ENCODE data around the gene CIC. TPM values are rescaled to one million over a fixed set of nuclear protein-coding genes. Genes with fewer than 3 reads are reported as not detected.

The CIC gene
- polyA plus RNA-seq, 3 donors = 0.62 to 42.2 (median 0.87) TPM

DNA sequence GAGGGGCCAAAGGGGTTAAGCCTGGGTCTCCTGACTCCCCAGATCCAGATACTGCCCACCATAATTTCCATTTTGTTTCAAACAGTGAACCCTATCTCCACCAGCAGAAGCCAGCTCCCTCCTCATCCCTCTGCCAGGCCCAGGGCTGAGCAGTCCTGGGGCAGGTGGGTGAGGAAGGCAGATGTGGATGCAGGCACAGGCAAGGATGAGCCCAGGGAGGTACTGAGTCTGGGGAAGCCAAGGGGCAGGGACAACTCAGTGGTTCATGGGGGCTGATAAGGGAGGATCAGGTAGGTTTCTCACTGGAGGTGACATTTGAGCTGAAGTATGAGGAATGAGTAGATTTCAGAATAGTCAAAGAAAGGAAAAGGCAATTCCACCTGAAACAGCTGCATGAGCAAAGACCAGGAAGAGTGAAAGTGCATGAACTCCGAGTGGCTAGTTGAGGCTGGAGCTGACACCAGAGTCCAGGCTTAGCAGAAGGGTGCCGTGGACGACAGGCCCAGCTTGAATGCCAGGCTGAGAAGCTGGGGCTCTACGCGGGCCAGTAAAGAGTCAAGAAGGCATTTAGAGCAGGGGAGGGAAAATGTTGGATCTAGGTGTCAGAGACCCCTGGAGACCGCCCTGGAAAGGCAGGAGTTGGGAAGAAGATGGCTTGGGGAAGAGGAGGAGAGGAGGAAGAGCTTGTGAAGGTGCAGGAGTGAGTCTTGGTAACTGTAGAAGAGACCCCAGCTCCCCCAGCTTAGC lies 10.3 kb downstream of the CIC start:
- TF ChIP-seq, protein P1, sequence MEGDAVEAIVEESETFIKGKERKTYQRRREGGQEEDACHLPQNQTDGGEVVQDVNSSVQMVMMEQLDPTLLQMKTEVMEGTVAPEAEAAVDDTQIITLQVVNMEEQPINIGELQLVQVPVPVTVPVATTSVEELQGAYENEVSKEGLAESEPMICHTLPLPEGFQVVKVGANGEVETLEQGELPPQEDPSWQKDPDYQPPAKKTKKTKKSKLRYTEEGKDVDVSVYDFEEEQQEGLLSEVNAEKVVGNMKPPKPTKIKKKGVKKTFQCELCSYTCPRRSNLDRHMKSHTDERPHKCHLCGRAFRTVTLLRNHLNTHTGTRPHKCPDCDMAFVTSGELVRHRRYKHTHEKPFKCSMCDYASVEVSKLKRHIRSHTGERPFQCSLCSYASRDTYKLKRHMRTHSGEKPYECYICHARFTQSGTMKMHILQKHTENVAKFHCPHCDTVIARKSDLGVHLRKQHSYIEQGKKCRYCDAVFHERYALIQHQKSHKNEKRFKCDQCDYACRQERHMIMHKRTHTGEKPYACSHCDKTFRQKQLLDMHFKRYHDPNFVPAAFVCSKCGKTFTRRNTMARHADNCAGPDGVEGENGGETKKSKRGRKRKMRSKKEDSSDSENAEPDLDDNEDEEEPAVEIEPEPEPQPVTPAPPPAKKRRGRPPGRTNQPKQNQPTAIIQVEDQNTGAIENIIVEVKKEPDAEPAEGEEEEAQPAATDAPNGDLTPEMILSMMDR (IDR thresholded peaks at IDR 0.05) = no peak
- peaks cover 63% of the 10 kb centered on the region for H4K20me1 ChIP-seq (ENCODE audit: insufficient read depth, low read length)
- no peaks in the 10 kb centered on the region for H3K27me3 ChIP-seq (ENCODE audit: control insufficient read depth in 2 of 2, insufficient read depth in 2 of 2, low read length in 2 of 2)
- 16% methylated on average over 6 of the region's 6 CpGs for WGBS (ENCODE audit: insufficient coverage)
- intact Hi-C loops (cut with micrococcal nuclease) = no loop called here
- peak overlapping the region; percentile 78 to 94 (median 86) for H3K4me3 ChIP-seq (replicated peaks in 1 of 3; ENCODE audit: low read depth in 2 of 3, low read length in 3 of 3)
- H3K36me3 ChIP-seq (replicated peaks in 1 of 2; ENCODE audit: control insufficient read depth in 1 of 2, insufficient read depth in 2 of 2, low read length in 2 of 2) = peaks cover 16 to 33% of the 10 kb centered on the region in 2 donors
- peaks cover 41% of the 10 kb centered on the region for H3K4me1 Mint-ChIP-seq
- no peaks in the 10 kb centered on the region for H3K9me3 ChIP-seq (replicated peaks in 1 of 2; ENCODE audit: control insufficient read depth in 1 of 2, insufficient read depth in 1 of 2, low read length in 2 of 2)
- H3K36me3 Mint-ChIP-seq = peaks cover 26 to 34% of the 10 kb centered on the region in 2 donors
- peaks cover 0 to 5% (median 2%) of the 10 kb centered on the region in 3 donors for H3K27me3 Mint-ChIP-seq (ENCODE audit: low read depth in 3 of 3)
- peak in 1 of 3 donors; percentile 4 for DNase-seq
- peak overlapping the region; percentile 31 to 91 (median 64) for H3K27ac Mint-ChIP-seq
- H3K79me2 ChIP-seq (ENCODE audit: insufficient read depth, low read length) = peaks cover 70% of the 10 kb centered on the region
- H3K4me2 ChIP-seq (replicated peaks; ENCODE audit: extremely low read depth, low read length, poor library complexity, severe bottlenecking) = peak overlapping the region; percentile 79
- H3K9ac ChIP-seq (ENCODE audit: insufficient read depth, low read length, poor library complexity, severe bottlenecking) = peak overlapping the region; percentile 64
- no peaks in the 10 kb centered on the region for H3K9me3 Mint-ChIP-seq
- H3K4me1 ChIP-seq (ENCODE audit: control insufficient read depth in 1 of 2, insufficient read depth in 2 of 2, low read length in 2 of 2) = peaks cover 45 to 75% of the 10 kb centered on the region in 2 donors
- peak overlapping the region; percentile 1 to 58 for H3K27ac ChIP-seq (ENCODE audit: low read depth in 1 of 2, low read length in 2 of 2)
- H2AFZ ChIP-seq (ENCODE audit: insufficient read depth, low read depth, low read length, poor library complexity, severe bottlenecking) = peak overlapping the region; percentile 65
- H3K4me3 Mint-ChIP-seq = peak overlapping the region; percentile 80 to 89

DNA sequence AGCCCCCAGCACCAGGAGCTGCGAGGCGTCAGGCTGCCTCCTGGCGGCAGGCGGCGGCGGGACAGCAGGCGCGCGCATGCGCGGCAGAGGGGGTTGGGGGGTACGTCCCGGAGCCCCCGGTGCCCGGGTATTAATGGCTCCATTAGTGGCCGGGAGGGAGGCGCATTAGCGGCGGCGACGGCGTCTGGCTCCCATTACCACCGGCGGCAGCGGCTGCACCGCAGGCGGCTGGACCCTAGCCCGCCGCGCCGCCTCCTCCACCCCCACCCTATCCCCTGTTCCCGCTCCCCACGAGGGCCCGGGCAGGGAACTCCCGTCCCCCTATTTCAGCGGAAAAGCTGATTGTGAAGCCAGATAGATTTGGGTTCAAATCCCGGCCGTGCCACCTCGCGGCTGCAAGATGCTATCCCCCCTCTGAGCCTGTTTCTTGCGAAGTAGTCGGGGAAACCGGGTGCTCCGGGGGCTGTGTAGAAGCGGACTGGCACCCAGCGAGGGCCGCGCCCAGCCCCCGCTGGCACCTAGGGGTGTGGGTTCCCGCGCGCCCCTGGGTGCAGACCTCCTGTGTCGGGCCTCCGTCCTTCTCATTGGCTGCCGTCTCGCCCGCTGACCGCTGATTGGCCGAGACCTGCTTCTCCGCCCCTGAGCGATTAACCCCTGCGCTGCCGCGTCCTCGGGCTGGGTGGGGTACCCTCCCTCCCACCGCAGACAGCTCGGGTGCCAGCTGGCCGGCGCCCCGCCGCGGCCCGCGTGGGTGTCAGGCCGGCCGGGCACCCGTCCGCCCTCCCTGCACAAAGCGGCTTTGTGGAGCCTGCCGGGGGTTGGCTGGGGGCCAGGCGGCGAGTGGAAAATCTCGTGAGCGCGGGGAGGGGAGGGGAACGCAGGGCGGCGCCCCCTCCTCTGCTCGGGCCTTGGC lies 11.1 kb downstream of the CIC start:
- peaks cover 61% of the 10 kb centered on the region for H4K20me1 ChIP-seq (ENCODE audit: insufficient read depth, low read length)
- peak overlapping the region in 6 of 7 donors; percentile 64 to 91 (median 80) for H3K27ac Mint-ChIP-seq
- H3K9me3 Mint-ChIP-seq = no peaks in the 10 kb centered on the region
- H3K4me1 ChIP-seq (ENCODE audit: control insufficient read depth in 1 of 2, insufficient read depth in 2 of 2, low read length in 2 of 2) = peaks cover 52 to 78% of the 10 kb centered on the region in 2 donors
- no peaks in the 10 kb centered on the region for H3K27me3 ChIP-seq (ENCODE audit: control insufficient read depth in 2 of 2, insufficient read depth in 2 of 2, low read length in 2 of 2)
- DNase-seq = peak in 2 of 3 donors; percentile 55 to 58
- H3K36me3 ChIP-seq (replicated peaks in 1 of 2; ENCODE audit: control insufficient read depth in 1 of 2, insufficient read depth in 2 of 2, low read length in 2 of 2) = peaks cover 8 to 25% of the 10 kb centered on the region in 2 donors
- peaks cover 18 to 26% of the 10 kb centered on the region in 2 donors for H3K36me3 Mint-ChIP-seq
- intact Hi-C loops (cut with micrococcal nuclease) = loop anchor here (5.0 to 10.0 kb wide), 5 partner anchors 38 to 148 kb away; partner anchors contain the start of genes GSK3A (in 2 of the 2) and POU2F2 (in 2 of the 2)
- peaks cover 40% of the 10 kb centered on the region for H3K4me1 Mint-ChIP-seq
- no peaks in the 10 kb centered on the region for H3K9me3 ChIP-seq (replicated peaks in 1 of 2; ENCODE audit: control insufficient read depth in 1 of 2, insufficient read depth in 1 of 2, low read length in 2 of 2)
- H3K27ac ChIP-seq (ENCODE audit: low read depth in 1 of 2, low read length in 2 of 2) = peak overlapping the region in 1 of 2 donors; percentile 58
- peak overlapping the region; percentile 78 to 94 (median 86) for H3K4me3 ChIP-seq (replicated peaks in 1 of 3; ENCODE audit: low read depth in 2 of 3, low read length in 3 of 3)
- H3K79me2 ChIP-seq (ENCODE audit: insufficient read depth, low read length) = peaks cover 69% of the 10 kb centered on the region
- TF ChIP-seq, protein P1 (IDR thresholded peaks at IDR 0.05) = peak; percentile 100
- WGBS (ENCODE audit: insufficient coverage) = under 1% methylated on average over 72 of the region's 89 CpGs
- H3K4me2 ChIP-seq (replicated peaks; ENCODE audit: extremely low read depth, low read length, poor library complexity, severe bottlenecking) = peak overlapping the region; percentile 79
- H3K9ac ChIP-seq (ENCODE audit: insufficient read depth, low read length, poor library complexity, severe bottlenecking) = peak overlapping the region; percentile 64
- peaks cover 0 to 2% (median 2%) of the 10 kb centered on the region in 3 donors for H3K27me3 Mint-ChIP-seq (ENCODE audit: low read depth in 3 of 3)
- peak overlapping the region; percentile 80 to 89 for H3K4me3 Mint-ChIP-seq
- peak overlapping the region; percentile 65 for H2AFZ ChIP-seq (ENCODE audit: insufficient read depth, low read depth, low read length, poor library complexity, severe bottlenecking)

Measured in CD14-positive monocyte (primary cell).